IPS-15b (cell line): Measurements from ENCODE around the gene HOOK2.
"Not testable (repeated sequence)": the region's sequence is repeated elsewhere in the genome, so short reads cannot be mapped to it uniquely, and the experiment has no call there.

Experiments used
- H3K27me3 ChIP-seq: one replicate; pipeline ENCODE4 v1.6.1; 2013; ENCODE audit warnings: low read length; ENCODE audit not compliant: control insufficient read depth, insufficient read depth
- H3K36me3 ChIP-seq: one replicate; pipeline ENCODE4 v1.6.1; 2013; ENCODE audit warnings: low read length; ENCODE audit not compliant: control insufficient read depth, insufficient read depth
- H3K4me1 ChIP-seq: one replicate; pipeline ENCODE4 v1.6.1; 2013; ENCODE audit warnings: mild to moderate bottlenecking, low read length; ENCODE audit not compliant: control insufficient read depth, insufficient read depth
- H3K4me3 ChIP-seq: one replicate; pipeline ENCODE4 v1.5.1; 2013; ENCODE audit warnings: low read depth, low read length
- H3K9ac ChIP-seq: one replicate; pipeline ENCODE4 v1.6.1; 2013; ENCODE audit warnings: low read depth, mild to moderate bottlenecking, low read length
- H3K9me3 ChIP-seq: one replicate; pipeline ENCODE4 v1.6.1; 2013; ENCODE audit warnings: mild to moderate bottlenecking, low read length; ENCODE audit not compliant: control insufficient read depth, insufficient read depth

HOOK2 gene

DNA sequence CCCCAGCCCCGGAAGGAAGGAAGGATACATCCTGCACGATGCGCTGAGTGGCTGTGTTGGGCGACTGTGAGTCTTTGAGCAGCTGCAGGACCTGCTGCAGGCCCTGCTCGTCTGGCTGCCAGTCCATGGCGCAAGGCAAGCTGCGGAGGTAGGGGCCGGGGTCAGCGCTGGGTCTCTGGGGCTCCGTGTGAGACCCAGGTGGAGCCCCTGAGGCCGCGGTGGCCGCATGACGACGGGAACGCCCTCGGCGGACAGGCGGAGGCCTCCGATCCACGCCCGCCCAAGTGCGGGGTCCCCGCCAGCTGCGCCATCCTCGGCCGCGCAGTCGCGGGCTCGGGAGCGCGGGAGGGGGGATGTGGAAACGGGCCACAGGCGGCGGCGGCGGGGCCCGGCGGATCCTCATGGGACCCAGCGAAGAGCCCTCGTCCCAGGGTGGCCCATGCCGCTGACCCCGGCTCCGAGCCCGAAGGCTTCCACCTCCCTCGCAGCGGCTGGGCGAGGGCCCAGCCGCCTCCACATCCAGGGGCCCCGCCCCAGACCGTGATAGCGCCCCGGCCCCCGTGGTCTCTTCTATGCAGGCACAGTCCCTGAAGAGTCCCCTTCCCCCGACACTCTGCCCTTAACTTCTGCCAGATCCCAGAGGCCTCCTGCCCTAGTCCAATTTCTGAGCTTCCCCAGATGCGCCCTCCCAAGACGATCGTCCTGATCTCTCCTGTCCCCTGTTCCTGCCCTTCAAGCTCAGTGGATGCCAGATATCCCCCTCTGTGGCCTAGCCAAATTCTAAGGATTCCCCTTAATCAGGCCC, 54.3 kb downstream of the HOOK2 start:
- H3K4me1 ChIP-seq = no peaks in the 10 kb centered on the region
- H3K4me3 ChIP-seq = peak overlapping the region; percentile 84
- H3K9me3 ChIP-seq = no peaks in the 10 kb centered on the region
- H3K36me3 ChIP-seq = peaks cover 10% of the 10 kb centered on the region
- peak overlapping the region; percentile 50 for H3K9ac ChIP-seq
- no peaks in the 10 kb centered on the region for H3K27me3 ChIP-seq

DNA sequence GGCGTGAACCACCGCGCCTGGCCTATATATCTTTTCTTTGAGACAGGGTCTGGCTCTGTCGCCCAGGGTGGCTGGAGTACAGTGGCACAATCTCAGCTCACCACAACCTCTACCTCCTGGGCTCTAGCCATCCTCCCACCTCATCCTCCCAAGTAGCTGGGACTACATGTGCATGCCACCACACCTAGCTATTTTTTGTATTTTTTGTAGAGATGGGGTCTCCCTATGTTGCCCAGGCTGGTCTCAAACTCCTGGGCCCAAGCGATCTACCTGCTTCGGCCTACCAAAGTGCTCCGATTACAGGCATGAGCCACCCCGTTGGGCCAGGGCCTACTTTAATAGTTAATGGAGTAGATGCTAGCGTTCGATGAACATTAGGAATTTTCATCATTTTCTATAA, 55.1 kb downstream of the HOOK2 start:
- peaks cover 17% of the 10 kb centered on the region for H3K36me3 ChIP-seq
- peak overlapping the region; percentile 50 for H3K9ac ChIP-seq
- no peaks in the 10 kb centered on the region for H3K27me3 ChIP-seq
- no peaks in the 10 kb centered on the region for H3K4me1 ChIP-seq
- peak overlapping the region; percentile 84 for H3K4me3 ChIP-seq
- H3K9me3 ChIP-seq = no peaks in the 10 kb centered on the region

DNA sequence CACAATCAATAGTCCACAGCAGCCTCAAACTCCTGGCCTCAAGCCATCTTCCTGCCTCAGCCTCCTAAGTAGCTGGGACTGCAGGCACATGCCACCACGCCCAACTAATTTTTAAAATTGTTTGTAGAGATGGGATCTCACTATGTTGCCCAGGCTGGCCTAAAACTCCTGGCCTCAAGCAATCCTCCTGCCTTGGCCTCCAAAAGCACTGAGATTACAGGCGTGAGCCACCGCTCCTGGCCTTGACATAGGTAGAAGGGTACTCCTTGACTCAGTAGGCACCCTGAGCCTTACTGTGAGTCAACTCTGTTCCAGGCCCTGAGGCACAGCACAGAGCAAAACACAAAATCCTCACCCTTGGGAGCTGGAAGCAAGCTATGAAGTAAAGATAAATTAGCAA, 59.4 kb downstream of the HOOK2 start:
- H3K36me3 ChIP-seq = peaks cover 41% of the 10 kb centered on the region
- H3K4me3 ChIP-seq = no peak overlapping the region

DNA sequence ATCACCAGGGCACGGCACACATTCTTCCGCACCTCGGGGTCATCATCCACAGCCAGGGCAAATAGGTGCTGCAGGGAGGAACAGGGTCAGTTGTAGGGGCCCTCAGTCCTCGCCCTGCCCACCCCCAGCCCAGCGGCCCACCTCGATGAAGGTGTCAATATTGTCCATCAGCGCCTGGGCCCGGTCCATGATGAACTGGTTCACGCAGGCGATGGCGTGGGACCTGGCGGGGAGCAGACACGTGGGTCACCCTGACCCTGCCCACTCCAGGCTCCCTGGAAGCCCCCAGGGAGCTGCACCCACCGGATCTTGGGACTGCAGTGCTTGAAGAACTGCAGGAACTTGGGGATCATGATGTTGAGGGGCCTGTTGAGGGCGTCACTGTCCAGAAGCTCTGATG, 60.2 kb downstream of the HOOK2 start:
- H3K4me1 ChIP-seq = no peaks in the 10 kb centered on the region
- H3K27me3 ChIP-seq = no peaks in the 10 kb centered on the region
- H3K4me3 ChIP-seq = no peak overlapping the region
- H3K36me3 ChIP-seq = peaks cover 49% of the 10 kb centered on the region
- H3K9me3 ChIP-seq = no peaks in the 10 kb centered on the region
- H3K9ac ChIP-seq = no peak overlapping the region

More for the DNA sequence above, 59.4 kb downstream of the HOOK2 start:
- H3K27me3 ChIP-seq = no peaks in the 10 kb centered on the region
- no peaks in the 10 kb centered on the region for H3K9me3 ChIP-seq
- H3K4me1 ChIP-seq = no peaks in the 10 kb centered on the region
- no peak overlapping the region for H3K9ac ChIP-seq

DNA sequence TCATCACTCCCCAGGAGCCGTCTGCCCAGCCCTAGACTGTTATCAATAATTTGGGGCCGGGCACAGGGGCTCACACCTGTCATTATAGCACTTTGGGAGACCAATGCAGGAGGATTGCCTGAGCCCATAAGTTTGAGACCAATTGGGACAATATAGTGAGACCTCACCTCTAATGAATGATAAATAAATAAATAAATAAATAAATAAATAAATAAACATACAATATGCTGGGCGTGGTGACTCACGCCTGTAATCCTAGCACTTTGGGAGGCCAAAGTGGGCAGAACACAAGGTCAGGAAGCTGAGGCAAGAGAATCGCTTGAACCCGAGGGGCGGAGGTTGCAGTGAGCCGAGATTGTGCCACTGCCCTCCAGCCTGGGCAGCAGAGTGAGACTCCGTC, 62.0 kb downstream of the HOOK2 start:
- not testable (repeated sequence) for H3K9me3 ChIP-seq, H3K4me1 ChIP-seq, H3K4me3 ChIP-seq, H3K9ac ChIP-seq, H3K27me3 ChIP-seq
- H3K36me3 ChIP-seq = peaks cover 50% of the 10 kb centered on the region
